ENCODE data around the gene DNAH14. TPM values are rescaled to one million over a fixed set of nuclear protein-coding genes. Genes with fewer than 3 reads are reported as not detected.

DNAH14 gene
- polyA plus RNA-seq, 1 donor (not counting 4 experiments of a cell fraction or from before 2014, with no cell fraction given): 6.4 TPM

- Histone ChIP-seq H4K20me1 (ENCODE audit: control insufficient read depth, extremely low read depth, insufficient read depth, low read length) (no peaks in the 10 kb centered on the region), H2AFZ (ENCODE audit: control insufficient read depth, low read length) (no peak overlapping the region), H3K4me1 (ENCODE audit: control insufficient read depth, extremely low read depth, insufficient read depth, low read length) (no peaks in the 10 kb centered on the region), H3K27me3 (ENCODE audit: control insufficient read depth, extremely low read depth, insufficient read depth, low read length) (no peaks in the 10 kb centered on the region), H3K4me3 (ENCODE audit: control insufficient read depth in 2 of 3, extremely low read depth in 1 of 3, insufficient read depth in 2 of 3, low read depth in 1 of 3, low read length in 3 of 3) (no peak overlapping the region), H3K9me3 (ENCODE audit: control insufficient read depth, low read depth, low read length) (no peaks in the 10 kb centered on the region), H3K36me3 (ENCODE audit: control insufficient read depth in 2 of 2, extremely low read depth in 1 of 2, insufficient read depth in 2 of 2, low read length in 2 of 2) (no peaks in the 10 kb centered on the region), H3K27ac (ENCODE audit: control insufficient read depth, insufficient read depth, low read length) (no peak overlapping the region), H3K9ac (ENCODE audit: control insufficient read depth, extremely low read depth, insufficient read depth, low read length) (no peak overlapping the region), H3K4me2 (ENCODE audit: control insufficient read depth, extremely low read depth, insufficient read depth, low read depth, low read length) (no peak overlapping the region), H3K9me1 (ENCODE audit: control insufficient read depth, extremely low read depth, insufficient read depth, low read length) (no peaks in the 10 kb centered on the region), H3K79me2 (ENCODE audit: control insufficient read depth, insufficient read depth, low read length) (no peaks in the 10 kb centered on the region)
- dilution Hi-C loops (cut with MboI; ENCODE audit: extremely low pct_ligation_motif_present, low sequenced_read_pairs): no loop called here
- DNase-seq (ENCODE audit: low read depth, low spot score) (no peak), FAIRE-seq (no peak)
- TF ChIP-seq, protein P1, sequence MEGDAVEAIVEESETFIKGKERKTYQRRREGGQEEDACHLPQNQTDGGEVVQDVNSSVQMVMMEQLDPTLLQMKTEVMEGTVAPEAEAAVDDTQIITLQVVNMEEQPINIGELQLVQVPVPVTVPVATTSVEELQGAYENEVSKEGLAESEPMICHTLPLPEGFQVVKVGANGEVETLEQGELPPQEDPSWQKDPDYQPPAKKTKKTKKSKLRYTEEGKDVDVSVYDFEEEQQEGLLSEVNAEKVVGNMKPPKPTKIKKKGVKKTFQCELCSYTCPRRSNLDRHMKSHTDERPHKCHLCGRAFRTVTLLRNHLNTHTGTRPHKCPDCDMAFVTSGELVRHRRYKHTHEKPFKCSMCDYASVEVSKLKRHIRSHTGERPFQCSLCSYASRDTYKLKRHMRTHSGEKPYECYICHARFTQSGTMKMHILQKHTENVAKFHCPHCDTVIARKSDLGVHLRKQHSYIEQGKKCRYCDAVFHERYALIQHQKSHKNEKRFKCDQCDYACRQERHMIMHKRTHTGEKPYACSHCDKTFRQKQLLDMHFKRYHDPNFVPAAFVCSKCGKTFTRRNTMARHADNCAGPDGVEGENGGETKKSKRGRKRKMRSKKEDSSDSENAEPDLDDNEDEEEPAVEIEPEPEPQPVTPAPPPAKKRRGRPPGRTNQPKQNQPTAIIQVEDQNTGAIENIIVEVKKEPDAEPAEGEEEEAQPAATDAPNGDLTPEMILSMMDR (optimal IDR thresholded peaks at IDR 0.05 in 1 of 3, IDR thresholded peaks at IDR 0.05 in 1 of 3, conservative IDR thresholded peaks at IDR 0.05 in 1 of 3; ENCODE audit: extremely low read depth in 1 of 3, insufficient read depth in 2 of 3, low read length in 3 of 3): no peak
- TF ChIP-seq EZH2 (IDR thresholded peaks at IDR 0.05; ENCODE audit: low read length): no peak
Measured at GRCh38 chr1:225364439-225364838, 435.0 kb downstream of the DNAH14 start.

- peaks cover 2% of the 10 kb centered on the region for H3K4me1 ChIP-seq (ENCODE audit: control insufficient read depth, extremely low read depth, insufficient read depth, low read length)
- H3K4me2 ChIP-seq (ENCODE audit: control insufficient read depth, extremely low read depth, insufficient read depth, low read depth, low read length): no peak overlapping the region
- no peaks in the 10 kb centered on the region for H3K36me3 ChIP-seq (ENCODE audit: control insufficient read depth in 2 of 2, extremely low read depth in 1 of 2, insufficient read depth in 2 of 2, low read length in 2 of 2)
- TF ChIP-seq, protein P1 (optimal IDR thresholded peaks at IDR 0.05 in 1 of 3, IDR thresholded peaks at IDR 0.05 in 1 of 3, conservative IDR thresholded peaks at IDR 0.05 in 1 of 3; ENCODE audit: extremely low read depth in 1 of 3, insufficient read depth in 2 of 3, low read length in 3 of 3): no peak
- TF ChIP-seq EZH2 (IDR thresholded peaks at IDR 0.05; ENCODE audit: low read length): no peak
- no peak overlapping the region for H2AFZ ChIP-seq (ENCODE audit: control insufficient read depth, low read length)
- H3K9me1 ChIP-seq (ENCODE audit: control insufficient read depth, extremely low read depth, insufficient read depth, low read length): no peaks in the 10 kb centered on the region
- DNase-seq (ENCODE audit: low read depth, low spot score) (no peak), FAIRE-seq (no peak)
- H3K27me3 ChIP-seq (ENCODE audit: control insufficient read depth, extremely low read depth, insufficient read depth, low read length): no peaks in the 10 kb centered on the region
- dilution Hi-C loops (cut with MboI; ENCODE audit: extremely low pct_ligation_motif_present, low sequenced_read_pairs): no loop called here
- no peak overlapping the region for H3K27ac ChIP-seq (ENCODE audit: control insufficient read depth, insufficient read depth, low read length)
- H3K9me3 ChIP-seq (ENCODE audit: control insufficient read depth, low read depth, low read length): no peaks in the 10 kb centered on the region
- H3K9ac ChIP-seq (ENCODE audit: control insufficient read depth, extremely low read depth, insufficient read depth, low read length): no peak overlapping the region
- no peak overlapping the region for H3K4me3 ChIP-seq (ENCODE audit: control insufficient read depth in 2 of 3, extremely low read depth in 1 of 3, insufficient read depth in 2 of 3, low read depth in 1 of 3, low read length in 3 of 3)
- H4K20me1 ChIP-seq (ENCODE audit: control insufficient read depth, extremely low read depth, insufficient read depth, low read length): no peaks in the 10 kb centered on the region
- no peaks in the 10 kb centered on the region for H3K79me2 ChIP-seq (ENCODE audit: control insufficient read depth, insufficient read depth, low read length)
Measured at GRCh38 chr1:225366018-225366417, 436.5 kb downstream of the DNAH14 start.
